BLaER1 treated with 17β-estradiol and CSF1 and Interleukin-3, amounts not matched to agents 10 nM and 100 nM (cell line): ENCODE data around the gene MBD5.

Experiments
- H3K27ac ChIP-seq, 11 experiments: shearing (Covaris generic); formaldehyde crosslinking; 2 replicates each; pipeline ENCODE4 v1.8.1; 2022
- H3K27me3 ChIP-seq, 11 experiments: shearing (Covaris generic); formaldehyde crosslinking; 2 replicates each; pipeline ENCODE4 v1.8.1; 2022
- H3K36me3 ChIP-seq, 11 experiments: shearing (Covaris generic); formaldehyde crosslinking; 2 replicates each; pipeline ENCODE4 v1.8.1; 2022
- H3K4me1 ChIP-seq, 10 experiments: shearing (Covaris generic); formaldehyde crosslinking; 2 replicates each; pipeline ENCODE4 v1.8.1; 2022
- H3K4me2 ChIP-seq, 11 experiments: shearing (Covaris generic); formaldehyde crosslinking; 2 replicates each; pipeline ENCODE4 v1.8.1; 2022
- H3K4me3 ChIP-seq, 10 experiments: shearing (Covaris generic); formaldehyde crosslinking; 2 replicates each; pipeline ENCODE4 v1.8.1; 2022
- H3K9ac ChIP-seq, 11 experiments: shearing (Covaris generic); formaldehyde crosslinking; 2 replicates each; pipeline ENCODE4 v1.8.1; 2022
- H3K9me3 ChIP-seq, 11 experiments: shearing (Covaris generic); formaldehyde crosslinking; replicated peaks in 1 of 11; 2 replicates each; pipeline ENCODE4 v1.8.1; 2022
- H4K20me1 ChIP-seq, 11 experiments: shearing (Covaris generic); formaldehyde crosslinking; 2 replicates each; pipeline ENCODE4 v1.8.1; 2022
- Cebpa-rat ChIP-seq, 11 experiments: shearing (Covaris generic); IDR thresholded peaks; 2 replicates each; pipeline ENCODE4 v1.8.1; 2022

Gene MBD5

DNA sequence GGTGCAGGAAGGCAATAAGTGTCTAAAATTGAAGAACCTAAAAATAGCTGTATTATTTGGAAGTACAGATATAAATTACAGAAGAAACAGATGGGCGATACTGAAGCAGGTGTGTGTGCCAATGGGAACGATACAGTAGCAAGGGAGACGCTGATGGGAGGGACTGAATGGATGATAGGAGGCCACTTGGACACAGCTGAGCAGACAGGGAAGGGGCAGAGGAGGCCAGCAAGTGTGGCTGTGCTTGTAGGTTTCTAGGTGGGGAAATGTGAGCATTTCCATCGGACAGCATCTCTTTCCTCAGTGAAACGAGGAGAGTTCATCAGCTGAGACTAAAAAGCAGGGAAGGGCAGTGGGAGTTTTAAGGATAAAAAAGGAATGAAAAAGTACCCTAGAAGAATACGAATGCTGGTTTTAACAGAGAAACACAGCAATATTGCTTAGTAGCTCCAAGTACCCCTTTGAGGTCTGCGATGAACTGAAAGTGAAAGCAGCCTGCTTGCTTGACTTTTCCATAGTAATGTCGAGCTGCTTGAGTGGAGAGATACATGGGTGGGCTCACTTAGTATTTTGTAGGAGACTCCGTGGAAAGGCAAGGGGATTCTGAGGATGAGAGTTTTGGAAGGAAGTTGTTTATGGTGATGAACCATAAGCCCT lies 531.9 kb downstream of the MBD5 start:
- H3K4me1 ChIP-seq, result peaks cover 11 to 48% (median 35%) of the 10 kb centered on the region in 10 experiments
- peak overlapping the region in 9 of 11 experiments; percentile 23 to 72 (median 53); a peak in 18 of 22 replicates for H3K9ac ChIP-seq
- peak overlapping the region in 9 of 11 experiments; percentile 38 to 76 (median 65); a peak in 18 of 22 replicates for H3K27ac ChIP-seq
- no peaks in the 10 kb centered on the region for H3K36me3 ChIP-seq
- no peak for TF ChIP-seq Cebpa-rat (IDR thresholded peaks at IDR 0.05)
- peak overlapping the region in 9 of 10 experiments; percentile 13 to 56 (median 35); a peak in 13 of 20 replicates for H3K4me3 ChIP-seq
- H3K9me3 ChIP-seq, result peaks cover 0 to 21% (median 1%) of the 10 kb centered on the region in 11 experiments; a peak in 6 of 22 replicates
- no peaks in the 10 kb centered on the region for H3K27me3 ChIP-seq
- H3K4me2 ChIP-seq, result peak overlapping the region; percentile 40 to 88 (median 80)
- H4K20me1 ChIP-seq, result no peaks in the 10 kb centered on the region

- Histone ChIP-seq H3K36me3 (no peaks in the 10 kb centered on the region), H3K9ac (peak overlapping the region in 9 of 11 experiments; percentile 23 to 72 (median 53); a peak in 16 of 22 replicates), H3K27me3 (no peaks in the 10 kb centered on the region), H3K4me3 (peak overlapping the region in 9 of 10 experiments; percentile 13 to 56 (median 35); a peak in 12 of 20 replicates), H3K4me2 (peak overlapping the region; percentile 40 to 88 (median 80)), H3K9me3 (peaks cover 0 to 26% (median 7%) of the 10 kb centered on the region in 11 experiments; a peak in 10 of 22 replicates), H3K4me1 (peaks cover 10 to 42% (median 31%) of the 10 kb centered on the region in 10 experiments), H3K27ac (peak overlapping the region in 9 of 11 experiments; percentile 38 to 76 (median 65); a peak in 18 of 22 replicates), H4K20me1 (no peaks in the 10 kb centered on the region)
- TF ChIP-seq Cebpa-rat (IDR thresholded peaks at IDR 0.05), result no peak
Observed at GRCh38 chr2:148553332-148553887, 532.5 kb downstream of the MBD5 start.

DNA sequence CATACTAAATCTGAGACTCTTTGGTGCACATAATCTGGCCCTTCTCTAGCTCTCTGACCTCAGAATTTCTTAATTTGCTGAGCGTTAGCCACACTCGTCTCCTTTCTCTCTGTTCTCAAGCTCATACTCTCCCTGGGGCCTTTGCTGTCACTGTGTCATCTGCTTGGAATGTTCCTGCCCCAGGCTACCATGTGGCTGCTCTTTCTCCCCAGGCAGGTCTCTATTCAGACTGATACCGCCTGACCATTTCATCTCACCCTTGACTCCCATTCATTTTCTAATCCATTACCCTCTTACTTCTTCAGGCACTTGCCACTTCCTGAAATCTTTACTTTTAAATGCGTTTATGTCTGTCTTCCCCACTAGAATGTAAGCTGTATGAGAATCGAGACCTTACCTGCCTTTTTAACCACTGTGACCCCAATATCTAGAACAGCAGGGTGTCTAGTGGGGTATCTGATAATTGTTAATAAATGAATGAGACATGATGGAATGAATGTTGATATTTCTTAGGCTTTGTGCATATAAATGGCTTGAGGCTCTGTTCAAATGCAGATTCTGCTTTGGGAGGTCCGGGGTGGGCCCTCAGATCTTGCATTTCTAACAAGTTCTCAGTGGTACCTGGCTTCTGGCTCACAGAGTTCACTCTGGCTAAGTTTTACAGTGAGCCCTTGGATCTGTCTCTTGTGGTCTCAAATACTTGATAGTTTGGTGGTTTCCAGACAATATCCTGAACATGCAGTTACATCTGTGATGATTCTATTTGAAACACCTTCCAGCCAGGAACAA lies 533.8 kb downstream of the MBD5 start:
- H3K9me3 ChIP-seq, result peaks cover 0 to 18% (median 7%) of the 10 kb centered on the region in 11 experiments; a peak in 10 of 22 replicates
- H3K4me2 ChIP-seq, result peak overlapping the region in 7 of 11 experiments; percentile 20 to 85 (median 78); a peak in 8 of 22 replicates
- H3K27ac ChIP-seq, result peak overlapping the region in 2 of 11 experiments; percentile 34 to 76; a peak in 3 of 22 replicates
- H3K36me3 ChIP-seq, result no peaks in the 10 kb centered on the region
- no peak overlapping the region for H3K9ac ChIP-seq
- no peaks in the 10 kb centered on the region for H4K20me1 ChIP-seq
- peaks cover 10 to 36% (median 31%) of the 10 kb centered on the region in 10 experiments for H3K4me1 ChIP-seq
- H3K4me3 ChIP-seq, result no peak overlapping the region
- TF ChIP-seq Cebpa-rat (IDR thresholded peaks at IDR 0.05), result no peak
- H3K27me3 ChIP-seq, result no peaks in the 10 kb centered on the region

- Histone ChIP-seq H3K27ac (no peak overlapping the region), H3K27me3 (no peaks in the 10 kb centered on the region), H3K4me2 (no peak overlapping the region), H3K36me3 (no peaks in the 10 kb centered on the region), H4K20me1 (no peaks in the 10 kb centered on the region), H3K9me3 (peaks cover 0 to 13% (median 7%) of the 10 kb centered on the region in 11 experiments; a peak in 8 of 22 replicates), H3K9ac (no peak overlapping the region), H3K4me1 (peaks cover 10 to 36% (median 31%) of the 10 kb centered on the region in 10 experiments), H3K4me3 (no peak overlapping the region)
- peak in 7 of 11 experiments; percentile 25 to 81 (median 32); a peak in 4 of 22 replicates for TF ChIP-seq Cebpa-rat (IDR thresholded peaks at IDR 0.05)
Observed at GRCh38 chr2:148555622-148556294, 534.9 kb downstream of the MBD5 start.

- no peaks in the 10 kb centered on the region for H4K20me1 ChIP-seq
- no peak for TF ChIP-seq Cebpa-rat (IDR thresholded peaks at IDR 0.05)
- H3K9ac ChIP-seq, result no peak overlapping the region
- no peaks in the 10 kb centered on the region for H3K27me3 ChIP-seq
- H3K4me3 ChIP-seq, result no peak overlapping the region
- H3K27ac ChIP-seq, result no peak overlapping the region
- no peaks in the 10 kb centered on the region for H3K36me3 ChIP-seq
- H3K9me3 ChIP-seq, result peaks cover 0 to 13% (median 7%) of the 10 kb centered on the region in 11 experiments; a peak in 8 of 22 replicates
- no peak overlapping the region for H3K4me2 ChIP-seq
- H3K4me1 ChIP-seq, result peaks cover 4 to 20% (median 14%) of the 10 kb centered on the region in 10 experiments
Observed at GRCh38 chr2:148557844-148558436, 537.0 kb downstream of the MBD5 start.

DNA sequence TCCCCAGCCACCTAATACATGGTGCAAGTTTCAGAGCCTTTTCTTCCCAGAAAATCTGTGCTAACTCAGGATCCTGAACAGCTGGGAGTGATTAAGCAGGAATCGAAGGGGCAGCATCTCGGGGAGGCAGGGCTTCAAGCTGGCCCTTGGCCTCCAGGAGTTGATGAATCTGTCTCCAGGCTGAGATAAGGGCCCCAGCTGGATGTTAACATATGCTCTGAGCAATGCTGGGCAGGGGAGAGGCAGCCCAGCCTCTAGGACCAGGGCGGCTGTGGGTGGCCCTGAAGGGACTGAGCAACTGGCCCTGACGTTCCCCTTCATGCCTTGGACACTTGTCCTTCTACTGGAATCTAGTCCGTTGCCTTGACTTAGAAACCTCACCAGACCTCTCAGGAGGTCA lies 539.6 kb downstream of the MBD5 start:
- H3K36me3 ChIP-seq, result no peaks in the 10 kb centered on the region
- H3K9me3 ChIP-seq, result peaks cover 0 to 13% (median 7%) of the 10 kb centered on the region in 11 experiments; a peak in 8 of 22 replicates
- H3K27me3 ChIP-seq, result no peaks in the 10 kb centered on the region
- H3K9ac ChIP-seq, result no peak overlapping the region
- no peaks in the 10 kb centered on the region for H3K4me1 ChIP-seq
- H4K20me1 ChIP-seq, result no peaks in the 10 kb centered on the region
- H3K27ac ChIP-seq, result 0 out of 22 replicates have a peak overlapping the region, but pooled peaks of 1 of the 11 experiments have one; percentile 11
- no peak overlapping the region for H3K4me2 ChIP-seq
- TF ChIP-seq Cebpa-rat (IDR thresholded peaks at IDR 0.05), result no peak
- H3K4me3 ChIP-seq, result no peak overlapping the region

GRCh38 chr2:148561389-148561788 lies 540.5 kb downstream of the MBD5 start:
- H3K27ac ChIP-seq, result no peak overlapping the region
- H3K4me1 ChIP-seq, result no peaks in the 10 kb centered on the region
- H3K4me3 ChIP-seq, result no peak overlapping the region
- H3K27me3 ChIP-seq, result no peaks in the 10 kb centered on the region
- H3K4me2 ChIP-seq, result no peak overlapping the region
- no peak overlapping the region for H3K9ac ChIP-seq
- H4K20me1 ChIP-seq, result no peaks in the 10 kb centered on the region
- no peaks in the 10 kb centered on the region for H3K36me3 ChIP-seq
- peaks cover 0 to 13% (median 7%) of the 10 kb centered on the region in 11 experiments; a peak in 8 of 22 replicates for H3K9me3 ChIP-seq
- no peak for TF ChIP-seq Cebpa-rat (IDR thresholded peaks at IDR 0.05)

DNA sequence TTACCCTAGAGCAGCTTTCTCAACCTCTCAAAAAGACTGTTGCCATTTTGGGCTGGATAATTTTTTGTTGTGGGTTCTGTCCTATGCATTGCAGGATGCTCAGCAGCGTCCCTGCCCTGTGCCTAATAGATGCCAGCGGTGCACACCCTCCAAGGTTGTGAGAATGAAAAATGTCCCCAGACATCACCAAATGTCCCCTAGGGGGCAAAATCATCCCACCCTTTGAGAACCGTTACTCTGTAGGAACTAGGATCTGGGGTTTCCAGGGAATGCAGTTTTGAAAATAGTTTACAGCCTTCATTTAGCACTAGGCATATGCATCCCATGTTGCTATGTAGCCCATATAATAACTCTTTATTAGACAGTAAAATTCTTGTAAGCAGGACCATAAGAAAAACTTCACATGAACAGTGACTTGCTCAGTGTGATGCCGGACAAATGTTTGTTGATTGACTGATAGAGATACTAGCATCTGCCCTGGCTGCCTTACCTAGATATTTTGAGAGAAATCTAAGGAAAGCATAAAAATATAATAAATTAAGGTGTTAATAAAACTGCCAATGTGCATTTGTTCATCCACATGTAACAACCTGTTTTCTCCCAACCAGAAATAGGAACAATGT lies 544.5 kb downstream of the MBD5 start:
- Histone ChIP-seq H3K27ac (no peak overlapping the region), H3K4me2 (no peak overlapping the region), H3K4me1 (peaks cover 0 to 10% (median 0%) of the 10 kb centered on the region in 10 experiments; a peak in 4 of 20 replicates), H3K27me3 (no peaks in the 10 kb centered on the region), H3K4me3 (no peak overlapping the region), H3K9ac (no peak overlapping the region), H3K9me3 (no peaks in the 10 kb centered on the region), H4K20me1 (no peaks in the 10 kb centered on the region), H3K36me3 (no peaks in the 10 kb centered on the region)
- no peak for TF ChIP-seq Cebpa-rat (IDR thresholded peaks at IDR 0.05)
